ENCODE data around the gene EFEMP2.
A peak's percentile ranks its signal among the peaks of the same experiment; 100 is the strongest.

EFEMP2 gene

GRCh38 chr11:65861165-65861505, 11.5 kb downstream of the EFEMP2 start:
- ATAC-seq, result no peak
- TF ChIP-seq TSHZ2 (CRISPR knock-in tag; IDR thresholded peaks at IDR 0.05) (0 out of 2 replicates have a peak, but pooled peaks have one; percentile 7), ZNF8 (CRISPR knock-in tag; IDR thresholded peaks at IDR 0.05) (no peak)

- ATAC-seq, result peak; percentile 63
These were observed 12.1 kb downstream of the EFEMP2 start, which contains the start of gene MUS81 for GRCh38 chr11:65860278-65861164. MUS81 (plus strand) TSS chr11:65860433; CDS start chr11:65860754, 321 bp downstream.

DNA sequence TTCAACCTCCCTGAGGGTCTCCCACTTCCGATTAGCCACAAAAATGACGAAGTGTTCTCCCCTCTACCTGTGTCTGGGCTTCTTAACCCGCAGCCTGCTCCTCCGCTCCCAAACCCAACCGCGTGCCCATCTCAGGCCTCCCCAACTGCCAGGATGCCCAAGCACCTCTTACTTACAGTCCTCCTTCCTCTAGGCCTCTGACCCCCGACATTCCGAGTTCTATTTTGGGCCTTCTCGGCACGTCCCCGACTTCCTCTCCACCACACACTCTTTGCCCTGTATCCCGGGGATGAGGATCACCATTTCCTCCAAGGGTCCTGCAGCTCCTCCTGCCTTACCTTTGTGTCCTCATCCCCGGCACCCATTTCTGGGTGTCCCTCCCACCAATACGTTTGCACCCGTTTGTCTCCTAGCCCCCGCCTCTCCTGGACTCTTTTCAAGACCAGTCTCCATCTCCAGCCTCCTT, 12.8 kb downstream of the EFEMP2 start:
- ATAC-seq, result peak; percentile 0; the same call in 2 of the 3 replicates
- TF ChIP-seq RARB (CRISPR knock-in tag; IDR thresholded peaks at IDR 0.05) (peak; percentile 14; the same call in 1 of the 2 replicates), ZNF70 (CRISPR knock-in tag; IDR thresholded peaks at IDR 0.05) (no peak), POU6F1 (CRISPR knock-in tag; IDR thresholded peaks at IDR 0.05; ENCODE audit: borderline replicate concordance, low read depth) (no peak), ZC3H10 (CRISPR knock-in tag; IDR thresholded peaks at IDR 0.05) (no peak)

More at GRCh38 chr11:65860278-65861164, 12.1 kb downstream of the EFEMP2 start, which contains the start of gene MUS81:
- peak; percentile 31; the same call in 1 of the 2 replicates for TF ChIP-seq PATZ1 (CRISPR knock-in tag; IDR thresholded peaks at IDR 0.05; ENCODE audit: borderline replicate concordance)
- TF ChIP-seq, protein P1, sequence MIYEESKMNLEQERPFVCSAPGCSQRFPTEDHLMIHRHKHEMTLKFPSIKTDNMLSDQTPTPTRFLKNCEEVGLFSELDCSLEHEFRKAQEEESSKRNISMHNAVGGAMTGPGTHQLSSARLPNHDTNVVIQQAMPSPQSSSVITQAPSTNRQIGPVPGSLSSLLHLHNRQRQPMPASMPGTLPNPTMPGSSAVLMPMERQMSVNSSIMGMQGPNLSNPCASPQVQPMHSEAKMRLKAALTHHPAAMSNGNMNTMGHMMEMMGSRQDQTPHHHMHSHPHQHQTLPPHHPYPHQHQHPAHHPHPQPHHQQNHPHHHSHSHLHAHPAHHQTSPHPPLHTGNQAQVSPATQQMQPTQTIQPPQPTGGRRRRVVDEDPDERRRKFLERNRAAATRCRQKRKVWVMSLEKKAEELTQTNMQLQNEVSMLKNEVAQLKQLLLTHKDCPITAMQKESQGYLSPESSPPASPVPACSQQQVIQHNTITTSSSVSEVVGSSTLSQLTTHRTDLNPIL (CRISPR knock-in tag; IDR thresholded peaks at IDR 0.05; ENCODE audit: low read depth), result no peak

DNA sequence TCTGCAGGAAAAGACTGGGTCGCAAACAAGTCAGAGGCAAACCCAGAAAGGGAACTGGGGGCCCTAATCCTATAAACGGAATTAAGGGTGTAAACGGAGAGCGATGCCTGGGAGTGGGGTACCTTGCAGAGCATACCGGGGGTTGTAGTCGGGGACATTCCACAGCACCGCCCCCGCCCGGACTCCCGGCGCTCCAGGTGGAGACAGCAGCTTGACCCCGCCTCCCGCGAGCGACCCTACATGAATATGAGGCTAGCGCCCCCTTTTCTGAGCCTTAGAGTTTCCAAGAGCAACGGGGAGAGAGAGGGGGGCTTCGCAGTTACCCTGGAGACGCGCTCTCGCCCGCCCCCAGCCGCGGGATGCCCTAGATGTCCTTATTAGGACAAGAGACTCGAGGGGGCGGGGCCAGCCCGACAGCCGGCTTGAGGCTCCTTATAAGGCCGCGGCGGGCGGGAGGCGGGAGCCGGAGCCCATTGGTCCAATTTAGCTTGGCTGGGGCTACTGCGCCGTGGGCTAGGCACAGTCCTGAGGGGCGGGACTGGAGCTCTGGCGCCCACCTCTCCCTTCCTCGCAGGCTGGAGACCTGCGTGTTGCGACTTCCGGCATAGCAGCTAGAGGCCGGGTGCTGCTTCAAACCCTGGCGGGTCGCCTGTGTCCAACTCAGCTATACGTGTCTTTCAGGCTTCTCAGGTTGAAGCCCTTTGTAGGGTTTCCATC, 13.3 kb downstream of the EFEMP2 start:
- TF ChIP-seq PATZ1 (CRISPR knock-in tag; IDR thresholded peaks at IDR 0.05; ENCODE audit: borderline replicate concordance) (peak; percentile 44; the same call in 1 of the 2 replicates), ZNF565 (CRISPR knock-in tag; conservative IDR thresholded peaks at IDR 0.05; ENCODE audit: low read depth) (no peak)
- ATAC-seq, result peak; percentile 79

- ATAC-seq, result no peak
- no peak for TF ChIP-seq PATZ1 (CRISPR knock-in tag; IDR thresholded peaks at IDR 0.05; ENCODE audit: borderline replicate concordance)
- no peak for TF ChIP-seq TCF4 (CRISPR knock-in tag; IDR thresholded peaks at IDR 0.05; ENCODE audit: borderline replicate concordance)
- TF ChIP-seq TOX (CRISPR knock-in tag; IDR thresholded peaks at IDR 0.05; ENCODE audit: borderline replicate concordance), result no peak
- no peak for TF ChIP-seq ZC3H10 (CRISPR knock-in tag; IDR thresholded peaks at IDR 0.05)
- no peak for TF ChIP-seq CSRNP3 (CRISPR knock-in tag; IDR thresholded peaks at IDR 0.05)
- TF ChIP-seq, protein P1 (CRISPR knock-in tag; IDR thresholded peaks at IDR 0.05; ENCODE audit: low read depth), result no peak
- TF ChIP-seq ZNF565 (CRISPR knock-in tag; conservative IDR thresholded peaks at IDR 0.05; ENCODE audit: low read depth), result no peak
- TF ChIP-seq SNAI2 (CRISPR knock-in tag; IDR thresholded peaks at IDR 0.05), result no peak
These were observed 13.9 kb downstream of the EFEMP2 start for GRCh38 chr11:65858681-65859087.
